ENCODE measurements around the gene TSPEAR.

The TSPEAR gene

DNA sequence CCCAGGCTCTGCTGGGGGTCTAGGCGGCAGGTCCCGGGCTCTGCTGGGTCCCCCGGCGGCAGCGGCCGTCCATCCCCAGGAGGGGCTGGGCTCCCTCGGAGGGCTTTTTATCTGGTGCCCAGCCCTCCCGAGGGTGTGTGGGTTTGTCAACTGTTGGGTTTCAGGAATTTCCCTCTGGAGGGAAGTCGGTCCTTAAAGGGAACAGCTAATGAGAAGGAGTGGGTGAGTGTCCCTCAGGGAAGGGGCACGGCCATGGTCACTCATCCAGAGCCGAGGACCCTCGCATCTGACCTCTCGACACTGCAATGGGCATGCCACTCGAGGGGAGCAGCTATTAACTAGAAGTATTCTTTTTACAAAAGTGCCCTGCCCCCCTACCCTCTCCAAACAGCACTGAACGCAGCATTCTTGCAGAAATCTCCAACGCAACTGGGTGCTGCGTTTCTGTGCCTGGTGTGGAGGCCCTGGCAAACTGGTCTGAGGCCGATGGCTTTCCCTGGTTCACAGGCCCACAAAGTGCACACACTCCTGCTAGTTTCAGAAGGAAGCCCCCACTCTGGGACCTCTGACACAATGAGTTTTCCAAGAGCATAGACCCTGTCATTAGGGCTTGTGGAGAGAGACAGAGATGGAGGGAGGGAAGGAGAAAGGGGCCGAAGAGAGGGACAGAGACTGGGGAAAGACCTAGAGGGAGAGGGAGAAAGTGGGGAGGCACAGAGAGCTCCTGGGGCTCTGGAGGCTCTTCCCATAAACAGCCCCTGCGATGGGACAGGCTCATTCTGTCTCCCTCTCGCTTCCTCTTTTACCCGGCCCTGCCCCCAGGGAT lies 1.0 kb upstream of the TSPEAR start:
- TF ChIP-seq, protein P1, sequence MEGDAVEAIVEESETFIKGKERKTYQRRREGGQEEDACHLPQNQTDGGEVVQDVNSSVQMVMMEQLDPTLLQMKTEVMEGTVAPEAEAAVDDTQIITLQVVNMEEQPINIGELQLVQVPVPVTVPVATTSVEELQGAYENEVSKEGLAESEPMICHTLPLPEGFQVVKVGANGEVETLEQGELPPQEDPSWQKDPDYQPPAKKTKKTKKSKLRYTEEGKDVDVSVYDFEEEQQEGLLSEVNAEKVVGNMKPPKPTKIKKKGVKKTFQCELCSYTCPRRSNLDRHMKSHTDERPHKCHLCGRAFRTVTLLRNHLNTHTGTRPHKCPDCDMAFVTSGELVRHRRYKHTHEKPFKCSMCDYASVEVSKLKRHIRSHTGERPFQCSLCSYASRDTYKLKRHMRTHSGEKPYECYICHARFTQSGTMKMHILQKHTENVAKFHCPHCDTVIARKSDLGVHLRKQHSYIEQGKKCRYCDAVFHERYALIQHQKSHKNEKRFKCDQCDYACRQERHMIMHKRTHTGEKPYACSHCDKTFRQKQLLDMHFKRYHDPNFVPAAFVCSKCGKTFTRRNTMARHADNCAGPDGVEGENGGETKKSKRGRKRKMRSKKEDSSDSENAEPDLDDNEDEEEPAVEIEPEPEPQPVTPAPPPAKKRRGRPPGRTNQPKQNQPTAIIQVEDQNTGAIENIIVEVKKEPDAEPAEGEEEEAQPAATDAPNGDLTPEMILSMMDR (IDR thresholded peaks at IDR 0.05; ENCODE audit: low read depth, low read length), result no peak
- H3K4me3 ChIP-seq (ENCODE audit: low read depth, low read length), result no peak overlapping the region

GRCh38 chr21:44710756-44711326 lies 531 bp downstream of the TSPEAR start:
- H3K4me3 ChIP-seq (ENCODE audit: low read depth, low read length), result no peak overlapping the region
- TF ChIP-seq, protein P1 (IDR thresholded peaks at IDR 0.05; ENCODE audit: low read depth, low read length), result no peak

GRCh38 chr21:44710294-44710665 lies 1.1 kb downstream of the TSPEAR start:
- no peak overlapping the region for H3K4me3 ChIP-seq (ENCODE audit: low read depth, low read length)
- TF ChIP-seq, protein P1 (IDR thresholded peaks at IDR 0.05; ENCODE audit: low read depth, low read length), result no peak

GRCh38 chr21:44709426-44710293 lies 1.7 kb downstream of the TSPEAR start:
- TF ChIP-seq, protein P1 (IDR thresholded peaks at IDR 0.05; ENCODE audit: low read depth, low read length), result no peak
- no peak overlapping the region for H3K4me3 ChIP-seq (ENCODE audit: low read depth, low read length)

- TF ChIP-seq, protein P1 (IDR thresholded peaks at IDR 0.05; ENCODE audit: low read depth, low read length), result no peak
- no peak overlapping the region for H3K4me3 ChIP-seq (ENCODE audit: low read depth, low read length)
These were observed 2.4 kb downstream of the TSPEAR start for GRCh38 chr21:44708866-44709425.

DNA sequence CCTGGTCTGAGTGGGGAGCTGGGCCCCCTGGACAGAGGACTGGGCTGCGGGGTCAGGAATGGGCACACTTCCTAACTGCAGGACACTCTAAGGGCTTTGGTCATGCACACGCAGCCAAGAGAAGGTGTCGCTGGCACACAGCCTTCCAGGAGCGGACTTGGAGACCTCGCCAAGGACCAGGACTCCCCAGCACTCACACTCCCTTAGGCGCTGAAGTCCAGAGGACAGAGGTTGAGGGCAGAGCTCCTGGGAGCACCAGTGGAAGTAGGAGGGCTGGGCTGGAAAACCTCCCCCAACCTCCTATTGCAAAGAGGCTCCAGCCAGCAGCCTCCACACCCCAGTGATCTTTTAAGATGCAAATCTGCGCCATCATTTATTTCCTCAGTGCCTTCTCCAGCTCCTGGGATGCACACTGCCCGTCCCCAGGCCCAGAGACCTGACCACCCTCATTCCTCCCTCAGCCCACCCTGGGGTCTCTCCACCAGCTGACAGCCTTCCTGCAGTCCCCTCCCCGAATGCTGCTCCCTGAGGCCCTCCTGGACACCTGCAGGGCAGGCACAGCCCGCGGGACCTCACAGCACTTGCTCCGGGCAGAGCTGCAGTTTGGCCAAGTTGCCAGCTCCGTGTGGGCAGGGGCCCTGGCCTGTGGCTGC lies 3.0 kb downstream of the TSPEAR start:
- TF ChIP-seq, protein P1 (IDR thresholded peaks at IDR 0.05; ENCODE audit: low read depth, low read length), result no peak
- no peak overlapping the region for H3K4me3 ChIP-seq (ENCODE audit: low read depth, low read length)

Data from WI38 (cell line).